Measurements from ENCODE around the gene RHBDD1. TPM values are rescaled to one million over a fixed set of nuclear protein-coding genes. Genes with fewer than 3 reads are reported as not detected.
A peak's percentile ranks its signal among the peaks of the same experiment; 100 is the strongest.

Gene RHBDD1
- total RNA-seq, 2 donors from 2014 or later, result 10.2 to 17.3 TPM

GRCh38 chr2:226791056-226791486 is 44.8 kb upstream of the RHBDD1 start:
- DNase-seq (ENCODE audit: low spot score) (no peak), ATAC-seq (ENCODE audit: insufficient number of reproducible peaks, low FRiP score, low read depth) (peak; percentile 74)
- peaks cover 34 to 68% of the 10 kb centered on the region in 2 donors for H3K4me1 ChIP-seq (ENCODE audit: control insufficient read depth in 1 of 2, low read depth in 2 of 2)
- TF ChIP-seq CTCF (IDR thresholded peaks at IDR 0.05), result no peak
- H3K27ac ChIP-seq, result peak overlapping the region; percentile 91 to 92
- H3K36me3 ChIP-seq, result no peaks in the 10 kb centered on the region
- H3K4me3 ChIP-seq, result peak overlapping the region; percentile 85
- H3K27me3 ChIP-seq (replicated peaks; ENCODE audit: insufficient read depth), result no peaks in the 10 kb centered on the region
- H3K9me3 ChIP-seq, result no peaks in the 10 kb centered on the region

- peaks cover 31 to 68% of the 10 kb centered on the region in 2 donors for H3K4me1 ChIP-seq (ENCODE audit: control insufficient read depth in 1 of 2, low read depth in 2 of 2)
- peak overlapping the region; percentile 85 for H3K4me3 ChIP-seq
- peak; percentile 71 for ATAC-seq (ENCODE audit: insufficient number of reproducible peaks, low FRiP score, low read depth)
- TF ChIP-seq CTCF (IDR thresholded peaks at IDR 0.05), result peak; percentile 81
- no peaks in the 10 kb centered on the region for H3K36me3 ChIP-seq
- H3K27me3 ChIP-seq (replicated peaks; ENCODE audit: insufficient read depth), result no peaks in the 10 kb centered on the region
- DNase-seq (ENCODE audit: low spot score), result peak; percentile 47
- H3K9me3 ChIP-seq, result no peaks in the 10 kb centered on the region
- H3K27ac ChIP-seq, result peak overlapping the region; percentile 91 to 92
Observed at GRCh38 chr2:226791487-226792081, 44.3 kb upstream of the RHBDD1 start.

- no peaks in the 10 kb centered on the region for H3K9me3 ChIP-seq
- no peak for TF ChIP-seq CTCF (IDR thresholded peaks at IDR 0.05)
- no peak for ATAC-seq (ENCODE audit: insufficient number of reproducible peaks, low FRiP score, low read depth)
- H3K4me3 ChIP-seq, result peak overlapping the region; percentile 85
- H3K27ac ChIP-seq, result peak overlapping the region; percentile 91 to 92
- no peaks in the 10 kb centered on the region for H3K36me3 ChIP-seq
- H3K4me1 ChIP-seq (ENCODE audit: control insufficient read depth in 1 of 2, low read depth in 2 of 2), result peaks cover 30 to 70% of the 10 kb centered on the region in 2 donors
- DNase-seq (ENCODE audit: low spot score), result no peak
- H3K27me3 ChIP-seq (replicated peaks; ENCODE audit: insufficient read depth), result no peaks in the 10 kb centered on the region
Observed at GRCh38 chr2:226792155-226792881, 43.5 kb upstream of the RHBDD1 start.

- TF ChIP-seq CTCF (IDR thresholded peaks at IDR 0.05), result no peak
- DNase-seq (ENCODE audit: low spot score) (no peak), ATAC-seq (ENCODE audit: insufficient number of reproducible peaks, low FRiP score, low read depth) (no peak)
- Histone ChIP-seq H3K9me3 (no peaks in the 10 kb centered on the region), H3K27ac (peak overlapping the region; percentile 51 to 92), H3K36me3 (no peaks in the 10 kb centered on the region), H3K4me3 (peak overlapping the region; percentile 85), H3K27me3 (replicated peaks; ENCODE audit: insufficient read depth) (no peaks in the 10 kb centered on the region), H3K4me1 (ENCODE audit: control insufficient read depth in 1 of 2, low read depth in 2 of 2) (peaks cover 29 to 64% of the 10 kb centered on the region in 2 donors)
Observed at GRCh38 chr2:226793646-226794045, 42.2 kb upstream of the RHBDD1 start.

- ATAC-seq (ENCODE audit: insufficient number of reproducible peaks, low FRiP score, low read depth) (no peak), DNase-seq (ENCODE audit: low spot score) (no peak)
- peaks cover 24 to 58% of the 10 kb centered on the region in 2 donors for H3K4me1 ChIP-seq (ENCODE audit: control insufficient read depth in 1 of 2, low read depth in 2 of 2)
- no peak for TF ChIP-seq CTCF (IDR thresholded peaks at IDR 0.05)
- H3K27me3 ChIP-seq (replicated peaks; ENCODE audit: insufficient read depth), result no peaks in the 10 kb centered on the region
- no peaks in the 10 kb centered on the region for H3K9me3 ChIP-seq
- peak overlapping the region; percentile 85 for H3K4me3 ChIP-seq
- peak overlapping the region; percentile 78 to 92 for H3K27ac ChIP-seq
- no peaks in the 10 kb centered on the region for H3K36me3 ChIP-seq
Observed at GRCh38 chr2:226794196-226794661, 41.6 kb upstream of the RHBDD1 start.
